IPS DF 6.9 (cell line): ENCODE data around the gene STRADA.

Experiments used
- DNase-seq: peaks from one replicate; pipeline ENCODE4 v3.0.0-alpha.2; 2013; ENCODE audit warnings: low read depth, low spot score
- H3K27ac ChIP-seq: one replicate; pipeline ENCODE4 v1.5.1; 2013; ENCODE audit warnings: low read length, control low read depth
- H3K27me3 ChIP-seq: 2 replicates; pipeline ENCODE4 v1.6.1; 2013; ENCODE audit warnings: mild to moderate bottlenecking, low read length; ENCODE audit not compliant: control insufficient read depth, insufficient read depth
- H3K36me3 ChIP-seq: 2 replicates; pipeline ENCODE4 v1.6.1; 2013; ENCODE audit warnings: low read length; ENCODE audit not compliant: control insufficient read depth, insufficient read depth
- H3K4me1 ChIP-seq: 2 replicates; pipeline ENCODE4 v1.6.1; 2013; ENCODE audit warnings: low read length; ENCODE audit not compliant: control insufficient read depth, insufficient read depth
- H3K4me3 ChIP-seq: 2 replicates; pipeline ENCODE4 v1.5.1; 2013; ENCODE audit warnings: mild to moderate bottlenecking, low read length
- H3K9me3 ChIP-seq: 2 replicates; pipeline ENCODE4 v1.6.1; 2013; ENCODE audit warnings: low read length, inconsistent platforms; ENCODE audit not compliant: control insufficient read depth, insufficient read depth
- WGBS: extraction: QIAGEN DNeasy Blood & Tissue Kit; methylation state at CpG from one replicate; pipeline ENCODE4 v1.1.7; 2013; ENCODE audit warnings: mixed read lengths, missing lambda C conversion rate; ENCODE audit not compliant: insufficient read length, insufficient coverage; 5-methylcytosine and 5-hydroxymethylcytosine counted together

The STRADA gene

DNA sequence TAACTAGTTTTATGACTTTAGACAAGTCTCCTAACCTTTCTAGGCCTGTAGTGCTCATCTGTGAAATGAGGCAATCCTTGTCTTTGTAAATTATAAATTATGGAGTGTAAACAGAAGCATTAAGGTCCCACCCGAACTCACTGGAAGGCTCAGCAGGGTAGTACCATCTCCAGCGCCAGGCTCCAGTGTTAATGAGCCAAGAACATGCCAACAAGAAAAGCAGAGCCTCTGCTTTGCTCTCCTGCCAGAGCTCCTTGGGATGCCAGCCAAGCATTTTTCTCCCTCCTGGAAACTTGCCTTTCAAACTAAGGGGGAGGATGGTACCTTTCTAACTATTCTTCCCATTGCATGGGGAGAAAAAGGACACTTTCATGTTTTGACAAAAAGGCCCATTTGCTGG, 56.6 kb downstream of the STRADA start:
- Histone ChIP-seq H3K9me3 (no peaks in the 10 kb centered on the region), H3K36me3 (peaks cover 9% of the 10 kb centered on the region; the same call in 1 of the 2 replicates), H3K4me1 (no peaks in the 10 kb centered on the region), H3K27ac (no peak overlapping the region), H3K4me3 (no peak overlapping the region), H3K27me3 (no peaks in the 10 kb centered on the region)
- WGBS: no CpG with 5 or more reads among the region's 2 CpGs
- no peak for DNase-seq

DNA sequence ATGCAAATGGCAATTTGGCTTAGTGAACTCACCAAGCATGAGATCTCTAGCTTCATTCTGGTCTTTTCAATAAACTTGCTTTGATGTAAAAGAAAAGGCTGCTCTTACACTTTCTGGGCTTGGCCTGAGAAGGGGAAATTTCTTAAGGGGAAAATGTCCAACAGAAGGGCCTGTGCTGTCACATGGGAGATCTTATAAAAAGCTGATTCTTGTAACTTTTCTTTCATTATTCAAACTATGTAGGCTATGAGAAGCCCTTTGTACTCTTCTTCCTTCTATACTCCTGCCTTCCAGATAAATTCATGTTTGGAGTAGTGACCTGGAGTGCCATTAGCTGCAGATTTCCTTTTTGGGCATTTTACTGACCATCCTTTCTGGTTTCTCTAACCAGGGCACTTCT, 58.6 kb downstream of the STRADA start:
- H3K36me3 ChIP-seq: no peaks in the 10 kb centered on the region
- H3K27ac ChIP-seq: no peak overlapping the region
- H3K4me1 ChIP-seq: no peaks in the 10 kb centered on the region
- H3K9me3 ChIP-seq: no peaks in the 10 kb centered on the region
- no peak overlapping the region for H3K4me3 ChIP-seq
- H3K27me3 ChIP-seq: no peaks in the 10 kb centered on the region
- no peak for DNase-seq

DNA sequence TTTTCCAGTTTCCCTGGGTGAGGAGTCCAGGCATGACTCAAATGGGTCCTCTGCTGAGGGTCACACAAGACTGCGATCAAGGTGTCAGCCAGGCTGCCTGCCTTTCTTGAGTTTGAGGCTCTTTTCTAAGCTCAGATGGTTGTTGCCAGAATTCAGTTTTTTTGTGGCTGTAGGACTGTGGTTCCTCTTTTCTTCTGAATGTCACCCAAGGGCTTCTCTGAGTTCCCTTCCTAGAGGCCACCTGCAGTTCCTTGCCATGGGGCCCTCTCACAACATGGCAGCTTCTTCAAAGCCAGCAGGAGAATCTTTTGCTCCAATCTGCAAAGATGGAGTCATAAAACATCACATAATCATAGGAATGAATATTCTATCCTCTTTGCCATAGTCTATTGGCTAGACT, 59.2 kb downstream of the STRADA start:
- no peaks in the 10 kb centered on the region for H3K4me1 ChIP-seq
- no peaks in the 10 kb centered on the region for H3K9me3 ChIP-seq
- no peaks in the 10 kb centered on the region for H3K27me3 ChIP-seq
- WGBS: no CpG with 5 or more reads among the region's 1 CpG
- H3K36me3 ChIP-seq: no peaks in the 10 kb centered on the region
- no peak overlapping the region for H3K27ac ChIP-seq
- no peak overlapping the region for H3K4me3 ChIP-seq
- no peak for DNase-seq

DNA sequence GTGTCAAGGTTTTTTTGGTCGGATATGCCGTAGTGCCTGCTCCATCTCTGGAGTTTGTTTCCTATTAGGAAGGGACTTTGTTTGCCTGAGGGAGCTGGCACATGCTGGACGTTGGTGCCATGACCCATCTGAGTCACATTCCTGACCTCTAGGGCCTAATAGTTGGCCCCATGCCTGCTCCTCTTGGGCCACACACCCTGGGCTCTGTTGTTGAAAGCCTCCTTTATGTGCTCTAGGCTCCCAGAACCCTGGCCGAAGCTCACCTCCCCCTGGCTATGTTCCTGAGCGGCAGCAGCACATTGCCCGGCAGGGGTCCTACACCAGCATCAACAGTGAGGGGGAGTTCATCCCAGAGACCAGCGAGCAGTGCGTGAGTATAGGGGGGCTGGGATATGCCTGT, 60.1 kb downstream of the STRADA start:
- Histone ChIP-seq H3K27ac (no peak overlapping the region), H3K4me1 (no peaks in the 10 kb centered on the region), H3K27me3 (no peaks in the 10 kb centered on the region), H3K9me3 (no peaks in the 10 kb centered on the region), H3K4me3 (no peak overlapping the region), H3K36me3 (no peaks in the 10 kb centered on the region)
- no CpG with 5 or more reads among the region's 8 CpGs for WGBS
- no peak for DNase-seq

DNA sequence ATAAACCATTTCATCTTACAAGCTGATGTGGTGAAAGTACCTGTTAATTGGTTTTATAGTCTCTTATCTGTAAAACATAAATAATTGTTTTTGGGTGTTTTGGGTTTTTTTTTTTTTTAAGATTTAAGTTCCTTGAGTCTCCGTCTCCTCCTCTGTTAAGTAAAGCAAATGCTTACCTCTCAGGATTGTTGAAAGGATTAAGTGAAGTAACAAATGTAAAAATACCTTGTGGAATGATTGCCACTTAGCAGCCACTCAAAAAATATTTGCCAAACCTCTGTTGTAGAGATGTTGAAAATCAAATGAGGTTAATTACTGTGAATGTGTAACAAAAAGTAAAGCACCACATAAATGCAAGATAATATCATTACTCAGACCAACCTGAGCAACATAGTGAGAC, 60.9 kb downstream of the STRADA start:
- H3K4me3 ChIP-seq: no peak overlapping the region
- DNase-seq: no peak
- H3K27ac ChIP-seq: no peak overlapping the region
- H3K9me3 ChIP-seq: no peaks in the 10 kb centered on the region
- no peaks in the 10 kb centered on the region for H3K27me3 ChIP-seq
- WGBS: no CpG with 5 or more reads among the region's 1 CpG
- H3K4me1 ChIP-seq: no peaks in the 10 kb centered on the region; the same call in 1 of the 2 replicates
- H3K36me3 ChIP-seq: no peaks in the 10 kb centered on the region

DNA sequence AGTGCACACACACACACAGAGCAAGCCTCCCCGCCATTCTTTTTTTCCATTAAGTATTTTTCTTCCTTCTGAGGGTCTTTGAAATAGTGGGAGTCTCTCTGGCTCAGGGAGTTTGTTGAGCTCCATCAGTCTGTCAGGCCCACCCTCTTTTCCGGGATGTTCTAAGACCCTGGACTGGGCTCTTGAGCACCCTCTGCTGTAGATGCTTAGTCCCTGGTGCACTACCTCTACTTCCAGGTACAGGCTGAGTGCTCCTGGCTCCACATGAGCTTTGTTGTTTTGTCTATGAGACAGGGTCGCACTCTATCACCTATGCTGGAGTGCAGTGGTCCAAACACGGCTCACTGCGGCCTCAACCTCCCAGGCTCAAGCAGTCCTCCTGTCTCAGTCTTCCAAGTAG, 62.4 kb downstream of the STRADA start:
- no peak overlapping the region for H3K27ac ChIP-seq
- H3K4me3 ChIP-seq: no peak overlapping the region
- H3K27me3 ChIP-seq: no peaks in the 10 kb centered on the region
- DNase-seq: no peak
- WGBS: no CpG with 5 or more reads among the region's 5 CpGs
- H3K4me1 ChIP-seq: peaks cover 4% of the 10 kb centered on the region; the same call in 1 of the 2 replicates
- H3K36me3 ChIP-seq: no peaks in the 10 kb centered on the region
- no peaks in the 10 kb centered on the region for H3K9me3 ChIP-seq

DNA sequence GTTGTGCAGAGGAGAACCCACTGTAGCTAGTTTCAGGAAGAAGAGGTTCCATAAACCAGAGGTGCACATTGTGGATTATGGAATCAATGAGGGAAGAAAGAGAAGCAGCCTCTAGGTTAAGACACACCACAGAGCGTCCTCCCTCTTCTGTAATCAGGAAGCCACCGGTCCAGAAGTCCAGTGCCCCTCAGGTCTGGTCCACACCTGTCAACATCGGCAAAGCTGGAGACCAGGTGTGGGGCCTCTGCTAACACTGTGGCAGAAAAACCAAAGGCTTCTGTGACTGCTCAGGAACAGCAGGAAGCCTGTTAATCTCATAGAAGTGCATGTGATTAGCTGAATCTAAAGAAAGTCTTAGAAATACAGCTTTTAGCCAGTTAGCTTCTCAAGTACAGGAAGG, 65.0 kb downstream of the STRADA start:
- no CpG with 5 or more reads among the region's 3 CpGs for WGBS
- Histone ChIP-seq H3K9me3 (no peaks in the 10 kb centered on the region), H3K36me3 (no peaks in the 10 kb centered on the region), H3K4me3 (no peak overlapping the region), H3K4me1 (peaks cover 4% of the 10 kb centered on the region; the same call in 1 of the 2 replicates), H3K27me3 (no peaks in the 10 kb centered on the region), H3K27ac (no peak overlapping the region)
- no peak for DNase-seq

DNA sequence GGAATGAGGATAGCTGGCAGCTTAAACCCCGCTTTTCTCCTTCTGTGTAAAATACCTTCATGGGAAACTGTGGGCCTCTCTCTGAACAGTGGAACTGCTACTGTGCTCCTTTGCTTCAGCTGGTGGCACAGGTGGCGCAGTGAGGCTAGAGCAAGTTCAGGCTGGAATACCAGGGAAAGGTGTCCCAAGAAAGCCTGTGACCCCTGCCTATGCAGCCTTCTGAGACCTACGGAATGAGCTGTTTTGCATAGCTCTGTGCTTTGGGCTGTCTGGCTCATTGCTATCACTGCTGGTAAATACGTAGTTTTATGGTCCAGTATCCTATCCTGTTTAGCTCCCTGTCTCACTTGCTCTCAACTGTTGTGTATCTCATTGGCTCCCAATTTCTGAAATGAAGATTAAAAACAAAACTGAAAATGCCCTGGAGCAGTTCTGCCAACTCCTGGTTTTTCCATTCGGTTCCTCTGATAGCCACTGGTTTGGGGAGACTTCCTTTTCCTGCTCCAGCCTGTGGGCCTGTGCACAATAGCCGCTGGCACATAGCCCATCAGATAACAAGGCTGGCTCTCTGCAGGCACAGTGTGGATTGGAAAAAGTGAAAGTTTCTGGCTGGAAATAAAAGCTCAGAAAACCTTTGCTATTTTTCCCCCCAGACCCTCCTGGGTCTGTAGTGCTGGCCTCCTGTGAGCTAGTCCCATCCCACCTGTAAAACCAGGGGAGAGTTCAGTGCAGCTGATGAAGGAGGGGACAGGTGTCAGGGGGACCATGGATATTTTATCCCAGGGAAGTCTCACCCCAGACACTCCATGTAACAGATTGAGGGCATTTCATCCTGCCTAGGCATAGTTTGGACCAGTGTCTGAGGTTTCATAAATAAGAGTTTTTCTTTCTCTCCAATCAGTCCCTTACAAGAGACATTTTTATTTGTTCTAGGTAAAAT, 65.7 kb downstream of the STRADA start:
- WGBS: no CpG with 5 or more reads among the region's 6 CpGs
- Histone ChIP-seq H3K36me3 (no peaks in the 10 kb centered on the region), H3K27ac (no peak overlapping the region), H3K27me3 (no peaks in the 10 kb centered on the region), H3K4me3 (no peak overlapping the region), H3K4me1 (peaks cover 4% of the 10 kb centered on the region; the same call in 1 of the 2 replicates), H3K9me3 (no peaks in the 10 kb centered on the region)
- DNase-seq: no peak

DNA sequence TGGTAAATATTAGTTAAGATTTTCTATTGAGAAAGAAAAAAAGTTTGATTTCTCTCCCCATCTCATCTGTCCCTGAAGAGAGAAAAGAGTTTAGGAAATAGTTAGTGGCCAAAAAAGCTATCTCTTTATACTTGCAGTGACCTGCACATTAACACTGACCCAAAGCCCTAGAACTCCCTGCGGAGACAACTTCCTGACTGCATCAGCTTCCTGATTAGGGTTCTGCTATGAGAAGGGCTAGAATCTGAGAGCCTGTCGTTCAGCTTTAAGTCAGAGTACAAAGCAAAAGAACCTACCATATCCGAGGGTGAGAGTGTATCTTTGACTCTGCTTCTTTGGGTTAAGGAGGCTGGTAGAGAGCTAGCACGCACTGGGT, 66.4 kb downstream of the STRADA start:
- Histone ChIP-seq H3K4me3 (no peak overlapping the region), H3K27ac (no peak overlapping the region), H3K27me3 (no peaks in the 10 kb centered on the region), H3K4me1 (peaks cover 4% of the 10 kb centered on the region; the same call in 1 of the 2 replicates), H3K9me3 (no peaks in the 10 kb centered on the region), H3K36me3 (no peaks in the 10 kb centered on the region)
- WGBS: no CpG with 5 or more reads among the region's 4 CpGs
- no peak for DNase-seq

DNA sequence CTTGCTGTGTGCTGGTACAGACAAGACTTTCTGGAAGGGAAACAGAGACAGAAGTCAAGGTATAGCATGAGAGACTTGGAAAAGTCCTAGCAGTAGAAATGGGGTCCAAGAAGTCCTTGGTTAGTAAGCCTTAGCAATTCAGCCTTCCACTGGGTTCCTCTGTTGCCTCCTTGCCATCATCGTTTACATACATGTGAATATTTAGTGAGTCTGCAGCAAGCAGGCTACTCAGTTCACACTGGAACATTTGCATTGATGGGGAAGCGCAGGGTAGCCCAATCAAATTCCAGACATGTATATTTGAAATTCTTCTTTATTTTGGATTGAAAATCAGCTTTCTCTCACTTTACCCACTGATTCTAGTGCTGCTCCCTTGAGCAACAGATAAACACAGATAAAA, 68.7 kb downstream of the STRADA start:
- no CpG with 5 or more reads among the region's 2 CpGs for WGBS
- H3K4me3 ChIP-seq: no peak overlapping the region
- no peaks in the 10 kb centered on the region for H3K9me3 ChIP-seq
- no peak for DNase-seq
- no peaks in the 10 kb centered on the region for H3K27me3 ChIP-seq
- peaks cover 4% of the 10 kb centered on the region; the same call in 1 of the 2 replicates for H3K4me1 ChIP-seq
- no peaks in the 10 kb centered on the region for H3K36me3 ChIP-seq
- no peak overlapping the region for H3K27ac ChIP-seq
